ENCODE measurements around the gene VIPR2. TPM values are rescaled to one million over a fixed set of nuclear protein-coding genes. Genes with fewer than 3 reads are reported as not detected.
"Not testable (repeated sequence)": the region's sequence is repeated elsewhere in the genome, so short reads cannot be mapped to it uniquely, and the experiment has no call there.

VIPR2 gene
- total and polyA plus RNA-seq, 2 donors: 6.9 to 22.8 TPM

- H3K4me3 ChIP-seq (ENCODE audit: low read length in 2 of 2); H3K36me3 ChIP-seq (ENCODE audit: control insufficient read depth in 2 of 2, insufficient read depth in 2 of 2, low read length in 1 of 2); H3K9me3 ChIP-seq (ENCODE audit: control insufficient read depth in 2 of 2, insufficient read depth in 1 of 2, low read length in 1 of 2); H3K27me3 ChIP-seq (ENCODE audit: control insufficient read depth in 2 of 2, insufficient read depth in 1 of 2, low read length in 1 of 2); H3K27ac ChIP-seq (ENCODE audit: low read depth in 1 of 2, low read length in 1 of 2); DNase-seq (ENCODE audit: low read depth in 6 of 9, low spot score in 9 of 9): not testable (repeated sequence)
- WGBS: 90% methylated on average over 21 of the region's 21 CpGs
- peaks cover 11 to 19% of the 10 kb centered on the region in 2 donors for H3K4me1 ChIP-seq (ENCODE audit: control insufficient read depth in 2 of 2, insufficient read depth in 2 of 2, low read length in 2 of 2)
Measured at GRCh38 chr7:159162050-159162626, 17.5 kb upstream of the VIPR2 start.

DNA sequence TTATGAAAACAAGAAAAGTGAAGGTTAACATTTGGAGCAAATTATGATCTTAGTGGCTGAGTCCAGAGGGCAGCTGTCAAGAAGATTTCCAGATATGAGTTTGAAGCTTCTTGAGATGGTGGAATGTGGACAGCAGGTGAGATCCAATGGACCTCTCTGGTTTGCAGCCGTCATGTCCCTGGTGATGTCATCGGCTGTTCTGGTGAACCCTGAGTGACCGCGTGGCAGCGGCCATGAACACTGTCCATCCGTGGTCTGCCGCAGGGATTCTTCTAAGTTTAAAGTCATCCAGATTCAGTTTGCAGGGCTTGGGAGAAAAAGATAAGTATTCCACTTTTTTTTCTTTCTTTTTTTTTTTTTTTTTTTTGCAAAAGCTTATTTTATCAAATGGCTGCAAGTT is 15.8 kb upstream of the VIPR2 start:
- Histone ChIP-seq H3K4me1 (ENCODE audit: control insufficient read depth in 2 of 2, insufficient read depth in 2 of 2, low read length in 2 of 2) (peaks cover 11 to 19% of the 10 kb centered on the region in 2 donors), H3K27ac (ENCODE audit: low read depth in 1 of 2, low read length in 1 of 2) (no peak overlapping the region), H3K36me3 (ENCODE audit: control insufficient read depth in 2 of 2, insufficient read depth in 2 of 2, low read length in 1 of 2) (no peaks in the 10 kb centered on the region), H3K4me3 (ENCODE audit: low read length in 2 of 2) (no peak overlapping the region), H3K27me3 (ENCODE audit: control insufficient read depth in 2 of 2, insufficient read depth in 1 of 2, low read length in 1 of 2) (no peaks in the 10 kb centered on the region), H3K9me3 (ENCODE audit: control insufficient read depth in 2 of 2, insufficient read depth in 1 of 2, low read length in 1 of 2) (no peaks in the 10 kb centered on the region)
- WGBS: 99% methylated on average over 7 of the region's 7 CpGs
- no peak for DNase-seq (ENCODE audit: low read depth in 6 of 9, low spot score in 9 of 9)

DNA sequence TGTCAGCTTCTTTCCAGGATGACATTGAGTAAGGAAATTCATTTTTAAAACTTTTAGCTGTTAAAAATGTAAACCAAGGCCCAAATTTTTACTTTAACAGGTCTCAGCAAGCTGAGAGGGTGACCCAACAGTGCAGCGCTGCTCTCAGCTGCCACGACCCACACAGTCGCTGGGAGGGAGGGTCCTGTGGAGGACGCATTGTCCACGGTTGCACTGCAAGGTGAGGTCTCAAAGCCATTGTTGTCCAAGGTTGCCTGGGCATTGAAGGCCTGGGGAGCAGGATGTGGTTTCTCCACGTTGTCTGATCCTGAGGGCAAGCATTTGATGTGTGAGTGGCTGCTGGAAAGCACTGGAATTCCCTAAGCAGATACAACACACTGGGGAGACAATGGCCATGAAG is 15.1 kb upstream of the VIPR2 start:
- no peaks in the 10 kb centered on the region for H3K9me3 ChIP-seq (ENCODE audit: control insufficient read depth in 2 of 2, insufficient read depth in 1 of 2, low read length in 1 of 2)
- WGBS: 83% methylated on average over 6 of the region's 6 CpGs
- H3K27ac ChIP-seq (ENCODE audit: low read depth in 1 of 2, low read length in 1 of 2): no peak overlapping the region
- H3K27me3 ChIP-seq (ENCODE audit: control insufficient read depth in 2 of 2, insufficient read depth in 1 of 2, low read length in 1 of 2): no peaks in the 10 kb centered on the region
- no peaks in the 10 kb centered on the region for H3K36me3 ChIP-seq (ENCODE audit: control insufficient read depth in 2 of 2, insufficient read depth in 2 of 2, low read length in 1 of 2)
- no peak overlapping the region for H3K4me3 ChIP-seq (ENCODE audit: low read length in 2 of 2)
- peaks cover 11 to 19% of the 10 kb centered on the region in 2 donors for H3K4me1 ChIP-seq (ENCODE audit: control insufficient read depth in 2 of 2, insufficient read depth in 2 of 2, low read length in 2 of 2)
- no peak for DNase-seq (ENCODE audit: low read depth in 6 of 9, low spot score in 9 of 9)

GRCh38 chr7:159158888-159159405 is 14.3 kb upstream of the VIPR2 start:
- Histone ChIP-seq H3K27me3 (ENCODE audit: control insufficient read depth in 2 of 2, insufficient read depth in 1 of 2, low read length in 1 of 2) (no peaks in the 10 kb centered on the region), H3K27ac (ENCODE audit: low read depth in 1 of 2, low read length in 1 of 2) (no peak overlapping the region), H3K4me1 (ENCODE audit: control insufficient read depth in 2 of 2, insufficient read depth in 2 of 2, low read length in 2 of 2) (peaks cover 11 to 19% of the 10 kb centered on the region in 2 donors), H3K9me3 (ENCODE audit: control insufficient read depth in 2 of 2, insufficient read depth in 1 of 2, low read length in 1 of 2) (no peaks in the 10 kb centered on the region), H3K4me3 (ENCODE audit: low read length in 2 of 2) (no peak overlapping the region), H3K36me3 (ENCODE audit: control insufficient read depth in 2 of 2, insufficient read depth in 2 of 2, low read length in 1 of 2) (no peaks in the 10 kb centered on the region)
- 47% methylated on average over 14 of the region's 14 CpGs for WGBS
- DNase-seq (ENCODE audit: low read depth in 6 of 9, low spot score in 9 of 9): no peak

- H3K9me3 ChIP-seq (ENCODE audit: control insufficient read depth in 2 of 2, insufficient read depth in 1 of 2, low read length in 1 of 2): no peaks in the 10 kb centered on the region
- no peaks in the 10 kb centered on the region for H3K27me3 ChIP-seq (ENCODE audit: control insufficient read depth in 2 of 2, insufficient read depth in 1 of 2, low read length in 1 of 2)
- H3K4me3 ChIP-seq (ENCODE audit: low read length in 2 of 2): no peak overlapping the region
- 92% methylated on average over 29 of the region's 29 CpGs for WGBS
- no peak overlapping the region for H3K27ac ChIP-seq (ENCODE audit: low read depth in 1 of 2, low read length in 1 of 2)
- DNase-seq (ENCODE audit: low read depth in 6 of 9, low spot score in 9 of 9): no peak
- H3K4me1 ChIP-seq (ENCODE audit: control insufficient read depth in 2 of 2, insufficient read depth in 2 of 2, low read length in 2 of 2): peaks cover 11 to 19% of the 10 kb centered on the region in 2 donors
- no peaks in the 10 kb centered on the region for H3K36me3 ChIP-seq (ENCODE audit: control insufficient read depth in 2 of 2, insufficient read depth in 2 of 2, low read length in 1 of 2)
Measured at GRCh38 chr7:159158125-159158887, 13.6 kb upstream of the VIPR2 start.

DNA sequence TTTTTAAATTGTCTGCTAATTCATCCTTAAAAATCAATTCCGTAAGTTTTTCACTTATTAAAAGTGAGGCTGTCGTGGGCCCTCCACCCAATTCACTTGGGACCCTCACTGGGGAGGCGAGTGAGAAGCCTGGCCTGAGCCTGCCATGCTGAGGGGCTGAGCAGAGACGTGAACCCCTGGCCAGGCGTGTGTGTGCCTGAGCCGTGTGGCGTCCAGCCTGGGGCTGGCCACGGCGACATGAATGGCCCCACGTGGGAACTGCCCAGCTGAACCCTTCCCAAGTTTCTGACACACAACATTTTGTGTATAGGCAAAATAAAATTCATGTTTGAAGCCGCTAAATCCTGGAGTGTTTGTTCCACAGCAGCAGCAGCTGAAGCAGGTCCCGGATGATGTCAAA is 13.0 kb upstream of the VIPR2 start:
- no peak for DNase-seq (ENCODE audit: low read depth in 6 of 9, low spot score in 9 of 9)
- H3K27ac ChIP-seq (ENCODE audit: low read depth in 1 of 2, low read length in 1 of 2): no peak overlapping the region
- WGBS: 96% methylated on average over 12 of the region's 12 CpGs
- H3K9me3 ChIP-seq (ENCODE audit: control insufficient read depth in 2 of 2, insufficient read depth in 1 of 2, low read length in 1 of 2): no peaks in the 10 kb centered on the region
- peaks cover 11 to 19% of the 10 kb centered on the region in 2 donors for H3K4me1 ChIP-seq (ENCODE audit: control insufficient read depth in 2 of 2, insufficient read depth in 2 of 2, low read length in 2 of 2)
- no peaks in the 10 kb centered on the region for H3K27me3 ChIP-seq (ENCODE audit: control insufficient read depth in 2 of 2, insufficient read depth in 1 of 2, low read length in 1 of 2)
- H3K4me3 ChIP-seq (ENCODE audit: low read length in 2 of 2): no peak overlapping the region
- no peaks in the 10 kb centered on the region for H3K36me3 ChIP-seq (ENCODE audit: control insufficient read depth in 2 of 2, insufficient read depth in 2 of 2, low read length in 1 of 2)

- WGBS: 94% methylated on average over 23 of the region's 23 CpGs
- no peak for DNase-seq (ENCODE audit: low read depth in 6 of 9, low spot score in 9 of 9)
- H3K4me3 ChIP-seq (ENCODE audit: low read length in 2 of 2): no peak overlapping the region
- no peak overlapping the region for H3K27ac ChIP-seq (ENCODE audit: low read depth in 1 of 2, low read length in 1 of 2)
- H3K9me3 ChIP-seq (ENCODE audit: control insufficient read depth in 2 of 2, insufficient read depth in 1 of 2, low read length in 1 of 2): no peaks in the 10 kb centered on the region
- no peaks in the 10 kb centered on the region for H3K27me3 ChIP-seq (ENCODE audit: control insufficient read depth in 2 of 2, insufficient read depth in 1 of 2, low read length in 1 of 2)
- peaks cover 11 to 19% of the 10 kb centered on the region in 2 donors for H3K4me1 ChIP-seq (ENCODE audit: control insufficient read depth in 2 of 2, insufficient read depth in 2 of 2, low read length in 2 of 2)
- H3K36me3 ChIP-seq (ENCODE audit: control insufficient read depth in 2 of 2, insufficient read depth in 2 of 2, low read length in 1 of 2): no peaks in the 10 kb centered on the region
Measured at GRCh38 chr7:159156436-159157245, 12.0 kb upstream of the VIPR2 start.

GRCh38 chr7:159155410-159155809 is 10.7 kb upstream of the VIPR2 start:
- no peak for DNase-seq (ENCODE audit: low read depth in 6 of 9, low spot score in 9 of 9)
- 90% methylated on average over 9 of the region's 9 CpGs for WGBS

GRCh38 chr7:159154243-159154642 is 9.6 kb upstream of the VIPR2 start:
- H3K4me1 ChIP-seq (ENCODE audit: control insufficient read depth in 2 of 2, insufficient read depth in 2 of 2, low read length in 2 of 2): peaks cover 8 to 13% of the 10 kb centered on the region in 2 donors
- H3K4me3 ChIP-seq (ENCODE audit: low read length in 2 of 2): no peak overlapping the region
- no peaks in the 10 kb centered on the region for H3K36me3 ChIP-seq (ENCODE audit: control insufficient read depth in 2 of 2, insufficient read depth in 2 of 2, low read length in 1 of 2)
- 87% methylated on average over 17 of the region's 17 CpGs for WGBS
- no peaks in the 10 kb centered on the region for H3K9me3 ChIP-seq (ENCODE audit: control insufficient read depth in 2 of 2, insufficient read depth in 1 of 2, low read length in 1 of 2)
- DNase-seq (ENCODE audit: low read depth in 6 of 9, low spot score in 9 of 9): no peak
- no peak overlapping the region for H3K27ac ChIP-seq (ENCODE audit: low read depth in 1 of 2, low read length in 1 of 2)
- peaks cover 0 to 8% of the 10 kb centered on the region in 2 donors for H3K27me3 ChIP-seq (ENCODE audit: control insufficient read depth in 2 of 2, insufficient read depth in 1 of 2, low read length in 1 of 2)

More at GRCh38 chr7:159155410-159155809, 10.7 kb upstream of the VIPR2 start:
- no peaks in the 10 kb centered on the region for H3K36me3 ChIP-seq (ENCODE audit: control insufficient read depth in 2 of 2, insufficient read depth in 2 of 2, low read length in 1 of 2)
- H3K4me1 ChIP-seq (ENCODE audit: control insufficient read depth in 2 of 2, insufficient read depth in 2 of 2, low read length in 2 of 2): peaks cover 11 to 19% of the 10 kb centered on the region in 2 donors
- H3K9me3 ChIP-seq (ENCODE audit: control insufficient read depth in 2 of 2, insufficient read depth in 1 of 2, low read length in 1 of 2): no peaks in the 10 kb centered on the region
- no peak overlapping the region for H3K4me3 ChIP-seq (ENCODE audit: low read length in 2 of 2)
- H3K27me3 ChIP-seq (ENCODE audit: control insufficient read depth in 2 of 2, insufficient read depth in 1 of 2, low read length in 1 of 2): peaks cover 0 to 8% of the 10 kb centered on the region in 2 donors
- H3K27ac ChIP-seq (ENCODE audit: low read depth in 1 of 2, low read length in 1 of 2): no peak overlapping the region

Measured in thymus (tissue), 11 donors.